GM10248 (cell line): ENCODE results near the gene TAAR1.

Experiments used
- CTCF ChIA-PET: fragments of 300-600 bp; sonication (Branson Sonifier 250); formaldehyde crosslinking; extraction: SDS; loops from one replicate; lab custom pipeline; 2021; ENCODE audit warnings: antibody characterized with exemption; lab: Yijun Ruan, JAX
- POLR2A ChIA-PET: fragments of 350-650 bp; sonication (Branson Sonifier 250); formaldehyde crosslinking; extraction: SDS; loops from one replicate; lab custom pipeline; 2020; ENCODE audit warnings: antibody characterized with exemption; lab: Yijun Ruan, JAX
- DNase-seq: peaks from one replicate; pipeline ENCODE4 v3.0.0; 2012; ENCODE audit errors: extremely low spot score
- CTCF ChIP-seq: IDR thresholded peaks from 2 replicates; pipeline ENCODE4 v1.5.1; 2012; ENCODE audit warnings: mild to moderate bottlenecking, low read depth; ENCODE audit errors: extremely low read depth, missing control alignments, control extremely low read depth

Gene TAAR1

GRCh38 chr6:132695773-132696172, 36.8 kb upstream of the TAAR1 start:
- POLR2A ChIA-PET, result no interaction called here
- DNase-seq, result no peak
- CTCF ChIA-PET, result no interaction called here
- TF ChIP-seq CTCF, result no peak

- ChIA-PET CTCF (no interaction called here), POLR2A (no interaction called here)
- no peak for DNase-seq
- no peak for TF ChIP-seq CTCF
Measured at GRCh38 chr6:132693478-132693877, 34.5 kb upstream of the TAAR1 start.

- DNase-seq, result no peak
- ChIA-PET CTCF (interaction anchor here (1.1 to 1.4 kb wide), 3 partner anchors 10 to 34 kb away, joined by 3 to 4 read pairs (median 3); no protein-coding TSS in a partner anchor), POLR2A (no interaction called here)
- TF ChIP-seq CTCF, result no peak
Measured at GRCh38 chr6:132690678-132691077, 31.7 kb upstream of the TAAR1 start.

- no peak for DNase-seq
- TF ChIP-seq CTCF, result no peak
- ChIA-PET CTCF (no interaction called here), POLR2A (no interaction called here)
Measured at GRCh38 chr6:132687306-132687705, 28.3 kb upstream of the TAAR1 start.

- POLR2A ChIA-PET, result no interaction called here
- DNase-seq, result no peak
- CTCF ChIA-PET, result no interaction called here
- no peak for TF ChIP-seq CTCF
Measured at GRCh38 chr6:132686531-132686930, 27.5 kb upstream of the TAAR1 start.

GRCh38 chr6:132685009-132685408, 26.0 kb upstream of the TAAR1 start:
- no peak for TF ChIP-seq CTCF
- POLR2A ChIA-PET, result no interaction called here
- CTCF ChIA-PET, result interaction anchor here (0.6 to 1.1 kb wide), 3 partner anchors 9 to 40 kb away, joined by 3 to 4 read pairs (median 3); no protein-coding TSS in a partner anchor
- DNase-seq, result no peak
